ENCODE results near the gene LSP1.

DNA sequence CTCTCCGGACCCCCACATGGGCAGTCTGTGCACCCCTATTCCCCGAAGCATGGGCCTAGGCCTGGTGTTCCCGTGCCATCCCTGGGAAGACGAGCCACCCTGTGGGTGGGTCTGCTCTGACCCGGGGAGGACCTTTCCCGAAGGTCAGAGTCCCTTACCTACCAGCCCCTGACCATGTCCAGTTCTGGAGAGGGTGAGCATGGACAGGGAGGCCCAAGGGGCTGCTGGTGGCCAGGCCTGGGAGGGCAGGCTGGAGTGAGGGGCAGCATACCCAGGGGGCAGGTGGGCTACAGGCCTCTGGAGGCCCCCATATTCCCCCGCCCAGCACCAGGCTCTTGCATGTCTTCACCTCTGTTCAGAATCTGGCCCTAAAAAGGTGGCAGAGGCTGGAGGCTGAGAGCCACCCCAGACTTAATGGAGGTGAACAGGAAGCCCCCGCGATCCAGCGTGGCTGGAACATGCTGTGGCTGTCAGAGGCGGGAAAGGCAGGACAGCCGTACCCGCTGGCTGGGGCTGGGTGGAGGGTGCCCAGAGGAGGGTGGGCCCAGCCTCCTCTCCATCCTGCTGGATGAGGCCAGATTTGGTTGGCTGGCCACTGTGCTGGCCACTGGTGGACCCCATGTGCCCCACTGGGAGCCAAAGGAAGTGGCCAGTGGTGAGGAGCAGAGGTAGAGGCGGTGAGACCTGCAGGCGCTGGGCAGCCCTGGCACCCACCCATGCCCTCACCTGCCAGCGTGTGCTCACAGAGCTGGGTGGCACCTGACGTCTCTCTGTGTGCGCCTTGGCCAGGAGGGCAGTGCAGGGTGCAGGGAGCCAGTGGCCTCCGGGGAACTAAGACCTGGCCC lies 29.3 kb upstream of the LSP1 start:
- TF ChIP-seq, protein P1, sequence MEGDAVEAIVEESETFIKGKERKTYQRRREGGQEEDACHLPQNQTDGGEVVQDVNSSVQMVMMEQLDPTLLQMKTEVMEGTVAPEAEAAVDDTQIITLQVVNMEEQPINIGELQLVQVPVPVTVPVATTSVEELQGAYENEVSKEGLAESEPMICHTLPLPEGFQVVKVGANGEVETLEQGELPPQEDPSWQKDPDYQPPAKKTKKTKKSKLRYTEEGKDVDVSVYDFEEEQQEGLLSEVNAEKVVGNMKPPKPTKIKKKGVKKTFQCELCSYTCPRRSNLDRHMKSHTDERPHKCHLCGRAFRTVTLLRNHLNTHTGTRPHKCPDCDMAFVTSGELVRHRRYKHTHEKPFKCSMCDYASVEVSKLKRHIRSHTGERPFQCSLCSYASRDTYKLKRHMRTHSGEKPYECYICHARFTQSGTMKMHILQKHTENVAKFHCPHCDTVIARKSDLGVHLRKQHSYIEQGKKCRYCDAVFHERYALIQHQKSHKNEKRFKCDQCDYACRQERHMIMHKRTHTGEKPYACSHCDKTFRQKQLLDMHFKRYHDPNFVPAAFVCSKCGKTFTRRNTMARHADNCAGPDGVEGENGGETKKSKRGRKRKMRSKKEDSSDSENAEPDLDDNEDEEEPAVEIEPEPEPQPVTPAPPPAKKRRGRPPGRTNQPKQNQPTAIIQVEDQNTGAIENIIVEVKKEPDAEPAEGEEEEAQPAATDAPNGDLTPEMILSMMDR (IDR thresholded peaks at IDR 0.05) = no peak
- TF ChIP-seq POLR2A (IDR thresholded peaks at IDR 0.05) (no peak), POLR2AphosphoS5 (IDR thresholded peaks at IDR 0.05) (no peak)

Measured in sigmoid colon (tissue), 4 donors.